ENCODE data around the gene KMT2C.
"Not testable (repeated sequence)": the region's sequence is repeated elsewhere in the genome, so short reads cannot be mapped to it uniquely, and the experiment has no call there.

Gene KMT2C

DNA sequence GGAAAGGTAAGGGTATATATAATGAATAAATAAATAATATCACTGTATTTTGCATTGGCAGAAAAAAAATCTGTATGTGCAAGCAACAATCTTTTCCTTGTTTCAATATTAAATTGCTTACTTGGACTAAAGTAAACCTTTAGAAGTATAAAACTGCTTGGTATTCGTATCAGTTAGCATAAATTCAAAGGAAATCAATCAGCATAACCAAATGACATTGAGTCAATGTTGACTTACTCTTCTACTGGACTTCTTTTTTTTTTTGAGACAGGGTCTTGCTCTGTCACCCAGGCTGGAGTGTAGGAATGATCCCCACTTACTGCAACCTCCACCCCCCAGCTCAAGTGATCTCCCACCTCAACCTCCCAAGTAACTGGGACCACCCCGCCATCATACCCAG is 42.3 kb upstream of the KMT2C start:
- TF ChIP-seq, protein P1, sequence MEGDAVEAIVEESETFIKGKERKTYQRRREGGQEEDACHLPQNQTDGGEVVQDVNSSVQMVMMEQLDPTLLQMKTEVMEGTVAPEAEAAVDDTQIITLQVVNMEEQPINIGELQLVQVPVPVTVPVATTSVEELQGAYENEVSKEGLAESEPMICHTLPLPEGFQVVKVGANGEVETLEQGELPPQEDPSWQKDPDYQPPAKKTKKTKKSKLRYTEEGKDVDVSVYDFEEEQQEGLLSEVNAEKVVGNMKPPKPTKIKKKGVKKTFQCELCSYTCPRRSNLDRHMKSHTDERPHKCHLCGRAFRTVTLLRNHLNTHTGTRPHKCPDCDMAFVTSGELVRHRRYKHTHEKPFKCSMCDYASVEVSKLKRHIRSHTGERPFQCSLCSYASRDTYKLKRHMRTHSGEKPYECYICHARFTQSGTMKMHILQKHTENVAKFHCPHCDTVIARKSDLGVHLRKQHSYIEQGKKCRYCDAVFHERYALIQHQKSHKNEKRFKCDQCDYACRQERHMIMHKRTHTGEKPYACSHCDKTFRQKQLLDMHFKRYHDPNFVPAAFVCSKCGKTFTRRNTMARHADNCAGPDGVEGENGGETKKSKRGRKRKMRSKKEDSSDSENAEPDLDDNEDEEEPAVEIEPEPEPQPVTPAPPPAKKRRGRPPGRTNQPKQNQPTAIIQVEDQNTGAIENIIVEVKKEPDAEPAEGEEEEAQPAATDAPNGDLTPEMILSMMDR (IDR thresholded peaks at IDR 0.05; ENCODE audit: low read length): no peak
- TF ChIP-seq EZH2 (optimal IDR thresholded peaks at IDR 0.05; ENCODE audit: low read depth, low read length): no peak
- no peak for TF ChIP-seq EZH2phosphoT487 (IDR thresholded peaks at IDR 0.05; ENCODE audit: low read length)
- no peak for DNase-seq
- H3K4me2 ChIP-seq (ENCODE audit: low read depth, low read length): no peak overlapping the region

GRCh38 chr7:152477079-152477478 is 41.3 kb upstream of the KMT2C start:
- H3K4me1 ChIP-seq (ENCODE audit: low read length): no peaks in the 10 kb centered on the region
- H3F3A ChIP-seq (ENCODE audit: insufficient read depth, low read length): no peaks in the 10 kb centered on the region
- no peak for DNase-seq
- no peaks in the 10 kb centered on the region for H3K9me3 ChIP-seq (replicated peaks; ENCODE audit: insufficient read depth, low read length)
- H3K79me2 ChIP-seq (ENCODE audit: low read length): no peaks in the 10 kb centered on the region
- no peak overlapping the region for H2AFZ ChIP-seq (ENCODE audit: low read length)
- no peak overlapping the region for H3K4me3 ChIP-seq (ENCODE audit: low read length)
- no peaks in the 10 kb centered on the region for H3K27me3 ChIP-seq (replicated peaks; ENCODE audit: insufficient read depth, low read length)
- H3K9ac ChIP-seq (ENCODE audit: low read length): no peak overlapping the region
- no peaks in the 10 kb centered on the region for H3K9me2 ChIP-seq (replicated peaks; ENCODE audit: insufficient read depth, low read length)
- no peak for TF ChIP-seq EZH2 (optimal IDR thresholded peaks at IDR 0.05; ENCODE audit: low read depth, low read length)
- no peak for TF ChIP-seq EZH2phosphoT487 (IDR thresholded peaks at IDR 0.05; ENCODE audit: low read length)
- TF ChIP-seq, protein P1 (IDR thresholded peaks at IDR 0.05; ENCODE audit: low read length): no peak
- H3K27ac ChIP-seq (ENCODE audit: low read length): no peak overlapping the region
- no peaks in the 10 kb centered on the region for H4K20me1 ChIP-seq (ENCODE audit: insufficient read depth, low read length)
- H3K4me2 ChIP-seq (ENCODE audit: low read depth, low read length): no peak overlapping the region
- no peaks in the 10 kb centered on the region for H3K36me3 ChIP-seq (replicated peaks; ENCODE audit: insufficient read depth, low read length)

More for the DNA sequence above, 42.3 kb upstream of the KMT2C start:
- H3K27me3 ChIP-seq (replicated peaks; ENCODE audit: insufficient read depth, low read length): no peaks in the 10 kb centered on the region
- H3F3A ChIP-seq (ENCODE audit: insufficient read depth, low read length): no peaks in the 10 kb centered on the region
- H3K79me2 ChIP-seq (ENCODE audit: low read length): no peaks in the 10 kb centered on the region
- no peaks in the 10 kb centered on the region for H3K9me2 ChIP-seq (replicated peaks; ENCODE audit: insufficient read depth, low read length)
- no peaks in the 10 kb centered on the region for H4K20me1 ChIP-seq (ENCODE audit: insufficient read depth, low read length)
- H3K9ac ChIP-seq (ENCODE audit: low read length): no peak overlapping the region
- H3K27ac ChIP-seq (ENCODE audit: low read length): no peak overlapping the region
- H3K9me3 ChIP-seq (replicated peaks; ENCODE audit: insufficient read depth, low read length): no peaks in the 10 kb centered on the region
- H3K4me3 ChIP-seq (ENCODE audit: low read length): no peak overlapping the region
- H3K4me1 ChIP-seq (ENCODE audit: low read length): no peaks in the 10 kb centered on the region
- no peaks in the 10 kb centered on the region for H3K36me3 ChIP-seq (replicated peaks; ENCODE audit: insufficient read depth, low read length)
- no peak overlapping the region for H2AFZ ChIP-seq (ENCODE audit: low read length)

DNA sequence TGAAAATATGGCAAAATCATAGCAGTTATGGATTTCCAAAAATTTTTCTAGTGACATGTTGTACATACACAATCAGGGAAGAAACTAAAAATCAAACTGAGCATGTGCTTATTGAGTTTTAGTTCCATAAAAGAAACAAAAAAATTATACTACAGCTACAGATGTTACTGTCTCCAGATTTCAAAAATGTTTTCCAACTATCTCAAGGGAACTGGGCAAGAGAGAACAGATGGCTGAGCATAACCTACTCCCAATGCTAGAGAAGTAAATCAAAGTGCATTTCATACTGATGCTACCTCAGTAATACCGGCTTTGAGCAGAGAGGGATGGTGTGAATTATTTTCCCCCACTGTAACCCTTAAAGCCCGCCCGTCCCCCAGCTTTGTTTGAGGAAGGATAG is 40.7 kb upstream of the KMT2C start:
- H3K4me2 ChIP-seq (ENCODE audit: low read depth, low read length): no peak overlapping the region
- H3K9me3 ChIP-seq (replicated peaks; ENCODE audit: insufficient read depth, low read length): no peaks in the 10 kb centered on the region
- H3F3A ChIP-seq (ENCODE audit: insufficient read depth, low read length): no peaks in the 10 kb centered on the region
- DNase-seq: no peak
- no peaks in the 10 kb centered on the region for H3K79me2 ChIP-seq (ENCODE audit: low read length)
- no peaks in the 10 kb centered on the region for H3K9me2 ChIP-seq (replicated peaks; ENCODE audit: insufficient read depth, low read length)
- H3K4me1 ChIP-seq (ENCODE audit: low read length): no peaks in the 10 kb centered on the region
- H3K27me3 ChIP-seq (replicated peaks; ENCODE audit: insufficient read depth, low read length): no peaks in the 10 kb centered on the region
- no peak overlapping the region for H3K9ac ChIP-seq (ENCODE audit: low read length)
- no peaks in the 10 kb centered on the region for H3K36me3 ChIP-seq (replicated peaks; ENCODE audit: insufficient read depth, low read length)
- TF ChIP-seq EZH2phosphoT487 (IDR thresholded peaks at IDR 0.05; ENCODE audit: low read length) (no peak), EZH2 (optimal IDR thresholded peaks at IDR 0.05; ENCODE audit: low read depth, low read length) (no peak)
- TF ChIP-seq, protein P1 (IDR thresholded peaks at IDR 0.05; ENCODE audit: low read length): no peak
- H3K27ac ChIP-seq (ENCODE audit: low read length): no peak overlapping the region
- no peaks in the 10 kb centered on the region for H4K20me1 ChIP-seq (ENCODE audit: insufficient read depth, low read length)
- no peak overlapping the region for H2AFZ ChIP-seq (ENCODE audit: low read length)
- H3K4me3 ChIP-seq (ENCODE audit: low read length): no peak overlapping the region

GRCh38 chr7:152471023-152471620 is 35.3 kb upstream of the KMT2C start:
- H4K20me1 ChIP-seq (ENCODE audit: insufficient read depth, low read length); DNase-seq; H3K27me3 ChIP-seq (replicated peaks; ENCODE audit: insufficient read depth, low read length); H2AFZ ChIP-seq (ENCODE audit: low read length); H3K4me1 ChIP-seq (ENCODE audit: low read length); H3K9ac ChIP-seq (ENCODE audit: low read length); H3K4me2 ChIP-seq (ENCODE audit: low read depth, low read length); H3K4me3 ChIP-seq (ENCODE audit: low read length); H3K27ac ChIP-seq (ENCODE audit: low read length); H3F3A ChIP-seq (ENCODE audit: insufficient read depth, low read length); H3K36me3 ChIP-seq (replicated peaks; ENCODE audit: insufficient read depth, low read length); H3K9me3 ChIP-seq (replicated peaks; ENCODE audit: insufficient read depth, low read length); H3K79me2 ChIP-seq (ENCODE audit: low read length); H3K9me2 ChIP-seq (replicated peaks; ENCODE audit: insufficient read depth, low read length): not testable (repeated sequence)

DNA sequence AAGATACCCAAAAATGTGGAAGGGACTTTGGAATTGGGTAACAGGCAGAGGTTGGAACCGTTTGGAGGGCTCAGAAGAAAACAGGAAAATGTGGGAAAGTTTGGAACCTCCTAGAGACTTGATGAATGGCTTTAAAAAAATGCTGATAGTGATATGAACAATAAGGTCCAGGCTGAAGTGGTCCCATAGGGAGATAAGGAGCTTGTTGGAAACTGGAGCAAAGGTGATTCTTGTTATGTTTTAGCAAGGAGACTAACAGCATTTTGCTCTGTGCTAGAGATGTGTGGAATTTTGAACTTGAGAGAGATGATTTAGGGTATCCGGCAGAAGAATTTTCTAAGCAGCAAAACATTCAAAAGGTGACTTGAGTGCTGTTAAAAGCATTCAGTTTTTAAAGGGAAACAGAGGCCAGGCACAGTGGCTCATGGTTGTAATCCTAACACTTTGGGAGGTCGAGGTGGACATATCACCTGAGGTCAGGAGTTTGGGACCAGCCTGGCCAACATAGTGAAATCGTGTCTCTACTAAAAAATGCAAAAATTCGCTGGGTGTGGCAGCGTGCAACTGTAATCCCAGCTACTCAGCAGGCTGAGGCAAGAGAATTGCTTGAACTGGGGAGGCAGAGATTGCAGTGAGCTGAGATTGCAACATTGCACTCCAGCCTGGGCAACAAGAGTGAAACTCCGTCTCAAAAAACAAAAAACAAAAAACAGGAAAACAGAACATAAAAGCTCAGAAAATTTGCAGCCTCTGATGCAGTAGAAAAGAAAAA is 34.6 kb upstream of the KMT2C start:
- not testable (repeated sequence) for DNase-seq; H3K4me3 ChIP-seq (ENCODE audit: low read length); H3K9me2 ChIP-seq (replicated peaks; ENCODE audit: insufficient read depth, low read length); H3K27me3 ChIP-seq (replicated peaks; ENCODE audit: insufficient read depth, low read length); H3K36me3 ChIP-seq (replicated peaks; ENCODE audit: insufficient read depth, low read length); H3F3A ChIP-seq (ENCODE audit: insufficient read depth, low read length); H3K4me1 ChIP-seq (ENCODE audit: low read length); H3K4me2 ChIP-seq (ENCODE audit: low read depth, low read length); H4K20me1 ChIP-seq (ENCODE audit: insufficient read depth, low read length); H2AFZ ChIP-seq (ENCODE audit: low read length); H3K79me2 ChIP-seq (ENCODE audit: low read length); H3K9ac ChIP-seq (ENCODE audit: low read length); H3K9me3 ChIP-seq (replicated peaks; ENCODE audit: insufficient read depth, low read length); H3K27ac ChIP-seq (ENCODE audit: low read length)
